Measurements from ENCODE around the gene TBC1D13.

- TF ChIP-seq, protein P1, sequence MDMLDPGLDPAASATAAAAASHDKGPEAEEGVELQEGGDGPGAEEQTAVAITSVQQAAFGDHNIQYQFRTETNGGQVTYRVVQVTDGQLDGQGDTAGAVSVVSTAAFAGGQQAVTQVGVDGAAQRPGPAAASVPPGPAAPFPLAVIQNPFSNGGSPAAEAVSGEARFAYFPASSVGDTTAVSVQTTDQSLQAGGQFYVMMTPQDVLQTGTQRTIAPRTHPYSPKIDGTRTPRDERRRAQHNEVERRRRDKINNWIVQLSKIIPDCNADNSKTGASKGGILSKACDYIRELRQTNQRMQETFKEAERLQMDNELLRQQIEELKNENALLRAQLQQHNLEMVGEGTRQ (IDR thresholded peaks at IDR 0.05; ENCODE audit: low read depth, low read length) = no peak
- no peak for TF ChIP-seq RCOR1 (IDR thresholded peaks at IDR 0.05; ENCODE audit: insufficient replicate concordance, low read length)
Observed at GRCh38 chr9:128810873-128811272, 23.8 kb downstream of the TBC1D13 start.

Measured in IMR-90 (cell line).